GM19238 (cell line): ENCODE results near the gene VPS18.

ENCODE experiments used
- DNase-seq: peaks from one replicate; pipeline ENCODE4 v3.0.0; 2011; ENCODE audit warnings: low spot score; ENCODE audit not compliant: insufficient read length

The VPS18 gene

GRCh38 chr15:40936234-40936708 lies 42.0 kb downstream of the VPS18 start:
- DNase-seq, result no peak

GRCh38 chr15:40936709-40937666 lies 42.7 kb downstream of the VPS18 start:
- DNase-seq, result no peak

- no peak for DNase-seq
Observed at GRCh38 chr15:40937762-40938535, 43.7 kb downstream of the VPS18 start.

GRCh38 chr15:40938536-40938870 lies 44.3 kb downstream of the VPS18 start:
- DNase-seq, result no peak

- no peak for DNase-seq
Observed at GRCh38 chr15:40940296-40940801, 46.1 kb downstream of the VPS18 start.

- no peak for DNase-seq
Observed at GRCh38 chr15:40941068-40941527, 46.8 kb downstream of the VPS18 start.

GRCh38 chr15:40941528-40942336 lies 47.5 kb downstream of the VPS18 start:
- peak; percentile 91 for DNase-seq

- DNase-seq, result no peak
Observed at GRCh38 chr15:40942337-40942854, 48.1 kb downstream of the VPS18 start.

- DNase-seq, result no peak
Observed at GRCh38 chr15:40942878-40943277, 48.6 kb downstream of the VPS18 start.

GRCh38 chr15:40943764-40944365 lies 49.6 kb downstream of the VPS18 start:
- DNase-seq, result no peak

GRCh38 chr15:40944510-40945296 lies 50.5 kb downstream of the VPS18 start:
- DNase-seq, result no peak

- DNase-seq, result no peak
Observed at GRCh38 chr15:40948706-40949473, 54.6 kb downstream of the VPS18 start.

- no peak for DNase-seq
Observed at GRCh38 chr15:40949756-40950207, 55.5 kb downstream of the VPS18 start.

GRCh38 chr15:40951764-40952163 lies 57.5 kb downstream of the VPS18 start:
- DNase-seq, result no peak

- no peak for DNase-seq
Observed at GRCh38 chr15:40952301-40952900, 58.2 kb downstream of the VPS18 start.

- peak; percentile 99 for DNase-seq
Observed at GRCh38 chr15:40952901-40953712, 58.9 kb downstream of the VPS18 start, which contains the start of gene CHAC1. Gene CHAC1 (plus strand): TSS chr15:40953471. CDS start chr15:40953584, 113 bp downstream.
